PFSK-1 (cell line): ENCODE results near the gene CTSZ.

Source experiments
- FOXP2 ChIP-seq: optimal IDR thresholded peaks from 2 replicates; pipeline ENCODE3; 2011; ENCODE audit warnings: borderline replicate concordance, control low read depth, inconsistent platforms; ENCODE audit not compliant: insufficient read depth; ENCODE audit errors: extremely low read length, extremely low read depth
- POLR2AphosphoS5 ChIP-seq: IDR thresholded peaks from 2 replicates; pipeline ENCODE4 v1.6.1; 2012; ENCODE audit warnings: low read depth, mild to moderate bottlenecking, control low read depth, low read length, moderate library complexity
- SIN3A ChIP-seq: IDR thresholded peaks from 2 replicates; pipeline ENCODE4 v1.6.1; 2012; ENCODE audit warnings: mild to moderate bottlenecking, low read length, moderate library complexity, borderline replicate concordance; ENCODE audit not compliant: insufficient read depth
- TAF1 ChIP-seq: IDR thresholded peaks from 2 replicates; pipeline ENCODE4 v1.6.1; 2012; ENCODE audit warnings: low read length, control low read depth, borderline replicate concordance; ENCODE audit not compliant: insufficient read depth
- TF ChIP-seq, protein P1 (sequence below), 2 experiments: IDR thresholded peaks; 2 replicates each; pipeline versions ENCODE4 v1.6.1 to v1.8.0; 2011 to 2012; ENCODE audit warnings: low read depth in 2 of 2, low read length in 2 of 2, control low read depth in 1 of 2, inconsistent platforms in 1 of 2, mild to moderate bottlenecking in 1 of 2, moderate library complexity in 1 of 2; ENCODE audit not compliant: insufficient read depth in 1 of 2

Gene CTSZ

DNA sequence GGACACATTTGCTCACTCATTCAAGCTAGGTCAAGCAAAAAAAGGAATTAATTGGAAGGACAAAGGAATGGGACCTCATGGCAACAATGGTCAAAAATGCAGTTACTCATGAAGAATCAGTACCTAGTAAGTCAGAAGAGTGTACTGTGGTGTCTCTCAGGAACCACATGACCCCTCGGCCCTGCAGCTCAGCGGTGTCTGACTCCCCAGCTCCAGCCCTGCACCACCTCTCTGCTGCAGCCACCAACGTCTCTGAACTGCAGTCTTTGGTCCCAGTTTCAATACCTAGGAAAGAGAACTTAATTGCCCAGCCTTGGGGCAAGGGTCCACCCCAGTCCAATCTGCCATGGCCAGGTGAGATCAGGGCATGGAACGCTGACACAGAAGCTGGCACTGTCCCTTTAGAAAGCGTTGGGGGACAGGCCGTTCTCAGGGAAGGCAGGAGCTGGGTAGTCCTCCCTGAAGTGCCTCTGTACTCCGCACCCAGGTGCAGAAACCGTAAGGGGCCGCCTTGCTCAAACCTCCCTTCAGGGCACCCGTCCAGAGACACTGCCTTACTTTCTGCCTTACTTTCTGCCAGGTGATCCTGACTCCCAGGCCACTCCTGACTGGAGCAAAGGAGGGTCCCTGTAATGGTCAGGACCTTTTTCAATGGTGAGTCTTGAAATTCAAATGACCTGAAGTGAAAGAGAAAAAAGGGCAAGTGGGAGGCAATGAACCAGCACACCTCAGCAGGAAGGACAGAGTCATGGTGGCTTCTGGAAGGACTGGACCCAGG is 39.2 kb downstream of the CTSZ start:
- TF ChIP-seq, protein P1, sequence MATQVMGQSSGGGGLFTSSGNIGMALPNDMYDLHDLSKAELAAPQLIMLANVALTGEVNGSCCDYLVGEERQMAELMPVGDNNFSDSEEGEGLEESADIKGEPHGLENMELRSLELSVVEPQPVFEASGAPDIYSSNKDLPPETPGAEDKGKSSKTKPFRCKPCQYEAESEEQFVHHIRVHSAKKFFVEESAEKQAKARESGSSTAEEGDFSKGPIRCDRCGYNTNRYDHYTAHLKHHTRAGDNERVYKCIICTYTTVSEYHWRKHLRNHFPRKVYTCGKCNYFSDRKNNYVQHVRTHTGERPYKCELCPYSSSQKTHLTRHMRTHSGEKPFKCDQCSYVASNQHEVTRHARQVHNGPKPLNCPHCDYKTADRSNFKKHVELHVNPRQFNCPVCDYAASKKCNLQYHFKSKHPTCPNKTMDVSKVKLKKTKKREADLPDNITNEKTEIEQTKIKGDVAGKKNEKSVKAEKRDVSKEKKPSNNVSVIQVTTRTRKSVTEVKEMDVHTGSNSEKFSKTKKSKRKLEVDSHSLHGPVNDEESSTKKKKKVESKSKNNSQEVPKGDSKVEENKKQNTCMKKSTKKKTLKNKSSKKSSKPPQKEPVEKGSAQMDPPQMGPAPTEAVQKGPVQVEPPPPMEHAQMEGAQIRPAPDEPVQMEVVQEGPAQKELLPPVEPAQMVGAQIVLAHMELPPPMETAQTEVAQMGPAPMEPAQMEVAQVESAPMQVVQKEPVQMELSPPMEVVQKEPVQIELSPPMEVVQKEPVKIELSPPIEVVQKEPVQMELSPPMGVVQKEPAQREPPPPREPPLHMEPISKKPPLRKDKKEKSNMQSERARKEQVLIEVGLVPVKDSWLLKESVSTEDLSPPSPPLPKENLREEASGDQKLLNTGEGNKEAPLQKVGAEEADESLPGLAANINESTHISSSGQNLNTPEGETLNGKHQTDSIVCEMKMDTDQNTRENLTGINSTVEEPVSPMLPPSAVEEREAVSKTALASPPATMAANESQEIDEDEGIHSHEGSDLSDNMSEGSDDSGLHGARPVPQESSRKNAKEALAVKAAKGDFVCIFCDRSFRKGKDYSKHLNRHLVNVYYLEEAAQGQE (IDR thresholded peaks at IDR 0.05; ENCODE audit: insufficient read depth in 1 of 2, low read depth in 2 of 2, low read length in 2 of 2), result no peak
- TF ChIP-seq POLR2AphosphoS5, result no peak

DNA sequence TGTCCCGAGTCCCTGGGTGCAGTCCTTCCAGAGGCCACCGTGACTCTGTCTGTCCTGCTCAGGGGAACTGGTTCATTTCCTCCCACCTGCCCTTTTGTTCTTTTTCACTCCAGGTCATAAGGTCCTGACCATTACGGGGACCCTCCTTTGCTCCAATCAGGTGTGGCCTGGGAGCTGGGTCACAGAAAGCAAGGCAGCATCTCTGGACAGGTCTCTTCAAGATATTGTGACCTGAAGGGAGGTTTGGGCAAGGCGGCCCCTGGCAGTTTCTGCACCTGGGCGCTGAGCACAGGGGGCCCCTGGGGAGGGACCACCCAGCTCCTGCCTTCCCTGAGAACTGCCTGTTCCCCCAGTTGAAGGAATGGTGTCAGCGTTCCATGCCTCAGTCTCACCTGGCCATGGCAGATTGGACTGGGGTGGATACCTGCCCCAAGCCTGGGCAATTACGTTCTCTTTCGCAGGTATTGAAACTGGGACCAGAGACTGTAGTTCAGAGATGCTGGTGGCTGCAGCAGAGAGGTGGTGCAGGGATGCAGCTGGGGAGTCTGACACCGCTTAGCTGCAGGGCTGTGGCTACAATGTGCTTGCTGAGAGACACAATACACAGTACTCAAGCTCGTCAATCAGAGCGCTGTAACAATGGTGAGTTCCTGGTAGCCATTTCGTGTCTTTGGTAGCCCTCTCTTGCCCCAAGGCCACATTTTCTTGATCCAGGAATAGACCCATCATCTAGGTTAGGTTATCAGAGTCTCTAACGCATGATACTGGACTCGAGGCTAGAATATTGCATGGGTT is 41.6 kb downstream of the CTSZ start:
- no peak for TF ChIP-seq TAF1
- TF ChIP-seq, protein P1 (IDR thresholded peaks at IDR 0.05; ENCODE audit: insufficient read depth in 1 of 2, low read depth in 2 of 2, low read length in 2 of 2), result no peak
- TF ChIP-seq FOXP2, result no peak
- TF ChIP-seq SIN3A, result no peak
- TF ChIP-seq POLR2AphosphoS5, result no peak

DNA sequence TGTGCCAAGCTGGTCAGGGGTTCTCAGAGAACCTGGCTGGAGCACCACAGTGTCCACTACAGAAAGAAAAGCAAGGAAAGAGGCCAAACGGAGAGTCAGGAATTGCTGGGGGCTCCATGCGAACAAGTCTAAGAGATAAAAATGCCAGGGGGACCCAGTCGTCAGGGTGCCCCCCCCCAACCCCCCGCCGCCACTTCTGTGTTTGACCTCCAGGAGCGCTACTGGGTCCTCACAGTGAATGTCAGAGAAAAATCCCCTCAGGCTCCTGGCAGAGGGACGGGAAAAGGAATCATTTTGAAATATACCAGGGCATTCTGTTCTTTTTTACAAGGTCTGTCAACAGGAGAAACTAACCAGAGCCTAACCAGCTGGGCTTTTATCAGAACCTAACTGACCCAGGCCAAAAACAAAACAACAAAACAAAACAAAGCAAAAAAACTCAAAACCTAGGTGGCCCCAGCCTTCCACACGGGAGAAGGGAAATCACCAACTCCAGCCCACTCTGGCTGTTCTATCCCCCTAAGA is 43.9 kb downstream of the CTSZ start:
- TF ChIP-seq, protein P1 (IDR thresholded peaks at IDR 0.05; ENCODE audit: insufficient read depth in 1 of 2, low read depth in 2 of 2, low read length in 2 of 2), result no peak
- TF ChIP-seq SIN3A (no peak), POLR2AphosphoS5 (no peak), FOXP2 (no peak), TAF1 (no peak)

DNA sequence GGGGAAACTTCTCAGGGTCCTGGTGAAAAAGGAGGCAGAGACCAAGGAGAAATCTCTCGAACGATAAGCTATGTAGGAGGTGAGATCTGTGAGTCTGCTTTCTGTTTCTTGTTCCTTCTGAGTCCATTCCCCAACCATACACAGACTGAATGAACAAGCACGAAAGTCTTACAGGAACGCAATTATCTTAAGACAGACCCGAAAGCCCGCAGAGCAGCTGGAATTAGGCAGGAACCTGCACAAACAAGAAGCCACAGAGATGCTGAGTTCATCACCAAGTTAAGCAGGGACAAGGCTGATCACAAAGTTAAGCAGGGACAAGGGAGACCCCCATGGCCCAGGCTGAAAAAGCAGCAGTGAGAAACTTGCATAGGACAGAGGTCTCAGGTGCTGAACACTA is 47.4 kb downstream of the CTSZ start:
- TF ChIP-seq TAF1 (no peak), POLR2AphosphoS5 (no peak), FOXP2 (no peak), SIN3A (no peak)
- TF ChIP-seq, protein P1 (IDR thresholded peaks at IDR 0.05; ENCODE audit: insufficient read depth in 1 of 2, low read depth in 2 of 2, low read length in 2 of 2), result no peak
